HepG2 (cell line): ENCODE data around the gene HOXD4. TPM values are rescaled to one million over a fixed set of nuclear protein-coding genes. Genes with fewer than 3 reads are reported as not detected.

Source experiments
- DRAP1 ChIP-seq: IDR thresholded peaks from 2 replicates; pipeline ENCODE4 v1.6.1; 2016; ENCODE audit warnings: missing genetic modification reagents, missing compliant biosample characterization
- DZIP1 ChIP-seq: sonication (generic); formaldehyde crosslinking; IDR thresholded peaks from 2 replicates; pipeline ENCODE4 v1.5.0; 2020; ENCODE audit warnings: mild to moderate bottlenecking, missing genetic modification reagents
- IKZF1 ChIP-seq: fragments of 450-650 bp; IDR thresholded peaks from 2 replicates; pipeline ENCODE4 v1.7.1; 2016
- KDM2A ChIP-seq: sonication (generic); formaldehyde crosslinking; IDR thresholded peaks from 2 replicates; pipeline ENCODE4 v1.4.0; 2020; ENCODE audit warnings: low read depth, missing genetic modification reagents, borderline replicate concordance
- MAFF ChIP-seq: IDR thresholded peaks from 2 replicates; pipeline ENCODE4 v1.6.1; 2011; ENCODE audit warnings: low read depth, low read length, improper control_type of control experiment
- MXD3 ChIP-seq: IDR thresholded peaks from 2 replicates; pipeline ENCODE4 v1.6.1; 2016; ENCODE audit warnings: mild to moderate bottlenecking, missing biosample characterization, missing genetic modification reagents
- PAX8 ChIP-seq: sonication (generic); formaldehyde crosslinking; IDR thresholded peaks from 2 replicates; pipeline ENCODE4 v1.8.0; 2022; ENCODE audit warnings: mild to moderate bottlenecking, missing genetic modification reagents, borderline replicate concordance
- PRDM4 ChIP-seq: sonication (generic); formaldehyde crosslinking; IDR thresholded peaks from 2 replicates; pipeline ENCODE4 v1.9.0; 2021; ENCODE audit warnings: missing genetic modification reagents, borderline replicate concordance
- RELA ChIP-seq: sonication (generic); formaldehyde crosslinking; IDR thresholded peaks from 2 replicates; pipeline ENCODE4 v1.4.0; 2020; ENCODE audit warnings: missing genetic modification reagents
- SMAD3 ChIP-seq: sonication (generic); formaldehyde crosslinking; IDR thresholded peaks from 2 replicates; pipeline ENCODE4 v1.4.0; 2020; ENCODE audit warnings: missing genetic modification reagents
- ZNF136 ChIP-seq: sonication (generic); formaldehyde crosslinking; IDR thresholded peaks from 2 replicates; pipeline ENCODE4 v1.8.1; 2022; ENCODE audit warnings: low read depth, mild to moderate bottlenecking, moderate library complexity, missing genetic modification reagents
- ZNF770 ChIP-seq: sonication (generic); formaldehyde crosslinking; IDR thresholded peaks from 2 replicates; pipeline ENCODE4 v1.5.0; 2020; ENCODE audit warnings: mild to moderate bottlenecking, missing genetic modification reagents
- ZNF781 ChIP-seq: sonication (generic); formaldehyde crosslinking; IDR thresholded peaks from 2 replicates; pipeline ENCODE4 v1.5.1; 2020; ENCODE audit warnings: borderline replicate concordance, mild to moderate bottlenecking, missing genetic modification reagents; ENCODE audit errors: not compliant biosample characterization
- ZNF792 ChIP-seq: IDR thresholded peaks from 2 replicates; pipeline ENCODE4 v1.6.1; 2016
- polyA plus RNA-seq, 8 experiments: library from polyadenylated mRNA; depleted of rRNA in 3 of 8; stranded (reverse) in 7 of 8; unstranded in 1 of 8; fragments of >200 nt; fragmentation: Illumina TruSeq in 4 of 8; extraction: Trizol in 4 of 8; gene quantifications; 2 replicates each; pipeline versions ENCODE4 v1.2.1 to v1.2.3, GENCODE V29; 2011 to 2016; ENCODE audit warnings: low read depth in 4 of 8, missing spikeins in 1 of 8, mixed read lengths in 1 of 8; ENCODE audit not compliant: insufficient read depth in 1 of 8
- total RNA-seq, 5 experiments: library from RNA; depleted of rRNA; stranded (reverse); fragments of >200 nt; fragmentation: Illumina TruSeq; extraction: Trizol; gene quantifications; 2 replicates each; pipeline ENCODE4 v1.2.3, GENCODE V29; 2016; ENCODE audit warnings: low read depth in 1 of 5

Gene HOXD4
- total and polyA plus RNA-seq, 2 of the 13 experiments (the other 11 are each of a cell fraction or from before 2014, with no cell fraction given), result not detected

- TF ChIP-seq ZNF136 (CRISPR knock-in tag) (no peak), DZIP1 (CRISPR knock-in tag) (no peak), IKZF1 (no peak), RELA (no peak), MAFF (no peak), ZNF781 (no peak), PRDM4 (no peak), ZNF770 (CRISPR knock-in tag) (no peak), PAX8 (CRISPR knock-in tag) (no peak), SMAD3 (no peak), KDM2A (CRISPR knock-in tag) (peak; percentile 39; the same call in 1 of the 2 replicates), MXD3 (no peak), ZNF792 (CRISPR knock-in tag) (0 out of 2 replicates have a peak, but pooled peaks have one; percentile 28), DRAP1 (CRISPR knock-in tag) (no peak)
Observed at GRCh38 chr2:176172007-176172894, 20.9 kb downstream of the HOXD4 start (continued).
